Inflammatory macrophage treated with lipopolysaccharide for 1 hour (primary cell): Measurements from ENCODE around the gene TRPV3.

Experiments used
- DNase-seq, 2 donors: peaks; one replicate each; pipeline ENCODE4 v3.0.0-alpha.2; 2020 to 2022

Gene TRPV3

GRCh38 chr17:3546521-3546920 is 11.1 kb downstream of the TRPV3 start:
- no peak for DNase-seq

DNA sequence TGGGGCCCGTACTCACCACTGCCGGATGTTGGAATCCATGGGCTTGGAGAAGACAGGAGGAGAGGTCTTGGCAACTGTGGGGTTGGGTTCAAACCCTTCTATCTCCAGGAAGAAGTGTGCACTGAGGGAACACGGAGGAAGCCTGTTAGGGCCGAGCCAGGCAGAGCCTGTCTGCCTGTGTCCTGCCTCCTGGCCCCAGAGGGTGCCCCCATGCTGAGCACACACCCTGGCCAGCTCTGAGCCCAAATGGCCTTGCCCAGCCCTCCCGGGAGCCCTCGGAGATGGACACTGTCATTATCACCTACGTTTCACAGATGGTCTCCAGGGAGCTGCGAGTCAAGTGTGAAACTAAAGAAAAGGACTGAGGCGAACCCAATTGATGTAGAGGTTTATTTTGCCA is 12.5 kb downstream of the TRPV3 start:
- DNase-seq = no peak

GRCh38 chr17:3544365-3544764 is 13.2 kb downstream of the TRPV3 start:
- no peak for DNase-seq

GRCh38 chr17:3543453-3543852 is 14.2 kb downstream of the TRPV3 start:
- no peak for DNase-seq

- no peak for DNase-seq
These were observed 15.1 kb downstream of the TRPV3 start for GRCh38 chr17:3542410-3543088.

DNA sequence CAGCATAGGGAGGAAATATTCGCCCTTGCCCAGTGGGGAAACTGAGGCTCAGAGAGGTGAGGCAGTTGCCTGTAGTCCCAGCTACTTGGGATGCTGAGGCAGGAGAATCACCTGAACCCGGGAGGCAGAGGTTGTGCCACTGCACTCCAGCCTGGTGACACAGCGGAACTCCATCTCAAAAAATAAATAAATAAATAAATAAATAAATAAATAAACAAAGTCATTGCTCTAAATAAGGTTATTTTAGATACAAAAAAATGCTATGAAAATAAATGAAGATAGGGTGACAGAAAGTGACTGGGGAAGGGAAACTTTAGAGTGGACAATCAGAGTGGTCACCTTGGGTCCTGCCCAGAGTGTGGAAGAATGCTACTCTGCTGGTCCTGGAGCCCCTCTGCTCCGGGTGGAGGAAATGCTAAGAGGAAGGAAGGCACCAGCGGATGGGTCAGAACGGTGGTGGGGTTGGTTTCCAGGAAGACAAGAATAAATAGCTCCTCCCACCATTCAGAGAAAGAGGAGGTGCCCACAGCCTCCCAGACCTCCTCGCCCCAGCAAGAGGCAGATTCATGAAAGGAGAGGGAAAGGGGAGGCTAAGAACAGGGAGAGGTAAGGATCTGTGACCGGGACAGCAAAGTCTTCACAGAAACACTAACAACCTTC is 17.6 kb downstream of the TRPV3 start:
- no peak for DNase-seq

- no peak for DNase-seq
These were observed 20.9 kb downstream of the TRPV3 start for GRCh38 chr17:3536716-3537115.

GRCh38 chr17:3535253-3535995 is 22.2 kb downstream of the TRPV3 start:
- DNase-seq = no peak

GRCh38 chr17:3534881-3535252 is 22.7 kb downstream of the TRPV3 start:
- no peak for DNase-seq

DNA sequence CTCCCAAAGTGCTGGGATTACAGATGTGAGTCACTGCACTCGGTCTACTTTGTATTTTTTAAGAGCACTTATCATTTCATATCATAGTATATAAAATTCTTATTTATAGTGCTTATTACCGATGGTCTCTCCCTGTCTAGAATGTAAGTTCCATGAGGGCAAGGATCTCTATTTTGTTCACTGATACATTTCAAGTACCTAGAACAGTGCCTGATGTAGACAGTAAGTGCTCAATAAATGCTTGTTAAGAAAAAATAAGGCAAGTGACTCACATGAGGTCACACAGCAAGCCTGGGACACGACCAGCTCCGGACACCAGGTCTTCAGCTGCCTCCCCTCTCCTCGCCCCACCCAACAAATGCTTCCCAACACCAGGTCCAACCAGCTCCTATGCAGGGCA is 23.9 kb downstream of the TRPV3 start:
- no peak for DNase-seq

DNA sequence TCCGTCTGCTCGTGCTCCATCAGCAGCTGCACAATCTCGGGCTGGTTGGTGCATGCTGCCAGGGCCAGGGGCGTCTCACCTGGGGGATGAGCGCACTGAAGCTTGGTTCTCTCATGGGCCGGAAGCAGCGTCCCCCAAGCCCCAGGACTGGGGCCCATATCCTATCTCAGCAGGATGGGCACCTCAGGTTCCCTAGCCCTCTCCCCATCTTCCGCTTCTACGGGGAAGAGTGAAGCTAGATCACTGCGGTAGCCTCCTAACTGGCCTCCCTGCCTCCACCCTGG is 24.8 kb downstream of the TRPV3 start:
- no peak for DNase-seq

- DNase-seq = no peak
These were observed 25.3 kb downstream of the TRPV3 start for GRCh38 chr17:3532106-3532858.

GRCh38 chr17:3531266-3532101 is 26.1 kb downstream of the TRPV3 start:
- DNase-seq = no peak

DNA sequence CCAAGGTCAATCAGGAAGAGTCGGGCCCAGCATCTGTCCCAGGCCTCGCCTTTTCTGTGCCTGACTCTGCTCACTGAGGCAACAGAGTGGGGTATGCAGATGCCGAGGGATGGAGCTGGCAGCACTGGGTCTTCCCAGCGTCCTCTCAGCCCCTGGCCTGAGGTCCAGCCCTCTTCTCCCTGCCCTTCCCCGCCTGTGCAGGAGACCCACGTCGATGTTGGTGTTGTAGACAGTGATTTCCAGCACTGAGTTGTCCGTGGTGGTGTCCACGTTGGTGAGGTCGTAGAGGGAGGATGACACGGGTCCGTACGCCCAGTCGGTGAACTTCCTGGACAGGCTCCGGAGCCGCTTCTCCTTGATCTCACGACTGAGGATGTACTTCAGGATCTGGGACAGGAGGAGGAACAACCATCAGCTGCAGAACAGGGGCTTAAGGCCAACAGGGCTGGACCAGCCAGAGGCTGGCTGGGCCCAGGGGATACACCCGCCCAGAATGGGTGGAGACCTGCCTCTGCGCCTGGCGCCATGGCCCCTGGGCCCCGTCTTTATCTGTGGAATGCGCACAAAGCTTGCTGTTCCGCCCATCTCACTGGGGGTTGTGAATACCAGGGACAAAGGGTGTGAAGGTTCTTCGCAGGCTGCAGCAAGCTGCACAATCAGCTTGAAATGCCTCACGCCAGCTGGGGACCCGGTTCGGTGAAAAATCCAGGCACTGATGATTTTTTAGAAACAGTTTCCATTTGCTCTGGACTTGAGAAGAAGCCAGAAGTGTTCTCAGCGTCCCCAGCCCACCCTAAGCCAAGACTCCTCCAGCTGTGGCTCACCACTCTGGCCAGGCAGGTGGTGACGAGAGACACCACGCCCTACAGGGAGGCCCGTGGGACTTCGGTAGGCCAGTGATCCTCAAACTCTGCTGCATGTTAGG is 27.5 kb downstream of the TRPV3 start:
- DNase-seq = no peak

DNA sequence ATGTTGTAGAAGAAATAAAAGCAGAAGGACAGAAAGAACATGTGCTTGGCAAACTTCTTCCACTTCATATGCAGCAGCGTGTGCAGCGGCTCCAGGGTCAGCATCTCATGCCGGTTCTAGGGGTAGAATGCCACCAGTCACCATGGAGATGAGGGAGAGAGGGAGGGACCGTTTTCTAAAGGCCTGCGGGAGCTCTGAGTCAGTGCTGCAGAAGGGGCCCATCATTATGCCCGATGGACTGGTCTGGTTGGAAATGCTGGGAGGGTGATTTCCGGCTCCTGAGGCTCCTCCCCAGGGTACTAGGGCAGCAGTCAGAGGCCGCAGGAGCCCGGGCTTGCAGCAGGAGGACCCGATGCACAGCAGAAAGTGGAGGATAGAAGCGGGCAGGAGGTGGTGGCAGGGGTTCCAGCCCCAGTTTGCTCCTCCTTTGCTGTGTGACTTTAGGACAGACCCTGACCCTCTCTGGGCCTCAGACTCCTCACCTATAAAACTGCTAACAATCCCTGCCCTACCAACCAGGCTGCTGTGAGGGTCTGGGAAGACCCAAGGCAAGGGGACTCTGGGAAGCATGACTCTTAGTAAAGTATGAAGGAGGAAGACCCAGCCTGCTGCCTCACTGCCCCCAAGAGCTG is 28.6 kb downstream of the TRPV3 start:
- DNase-seq = no peak

DNA sequence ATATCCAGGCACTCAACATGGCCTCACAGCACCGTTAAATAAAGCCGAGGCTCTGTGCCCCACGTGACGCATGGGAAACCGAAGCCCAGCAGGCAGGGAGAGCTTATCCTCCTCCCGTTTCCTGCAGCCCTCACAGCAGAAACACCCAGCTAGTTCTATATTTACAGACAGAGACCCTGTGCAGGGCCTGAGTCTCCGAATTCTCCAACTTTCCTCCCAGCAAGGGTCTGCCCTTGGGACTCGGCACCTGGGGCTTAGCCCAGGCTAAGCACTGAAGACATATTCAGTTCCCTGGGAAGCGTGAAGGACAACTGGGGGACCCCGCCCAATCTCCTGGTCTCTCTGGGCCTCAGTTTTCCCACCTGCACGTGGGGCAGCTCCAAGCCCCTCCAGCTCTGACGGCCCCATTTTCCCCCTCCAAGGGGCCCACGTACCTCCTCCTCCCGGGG is 29.2 kb downstream of the TRPV3 start:
- DNase-seq = no peak

GRCh38 chr17:3527896-3528295 is 29.7 kb downstream of the TRPV3 start:
- DNase-seq = no peak

- no peak for DNase-seq
These were observed 30.1 kb downstream of the TRPV3 start for GRCh38 chr17:3527468-3527867.

DNA sequence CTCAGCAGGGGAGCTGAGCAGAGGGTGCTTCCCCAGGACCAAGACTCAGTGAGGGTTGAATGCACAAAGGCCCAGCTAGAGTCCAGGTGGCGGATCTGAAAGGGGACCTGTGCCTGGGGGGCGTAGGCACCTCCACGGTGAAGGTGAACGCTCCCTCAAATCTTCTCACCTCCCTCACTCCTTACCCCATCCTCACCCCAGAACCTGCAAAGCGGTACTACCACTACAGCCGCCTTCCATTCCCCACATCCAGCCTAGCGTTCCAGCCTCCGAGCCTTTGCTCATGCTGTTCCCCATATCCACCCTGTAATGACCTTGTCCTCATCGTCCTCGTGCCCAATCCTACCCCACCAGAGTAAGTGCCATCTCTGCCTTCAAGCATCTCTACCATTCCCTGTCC is 30.6 kb downstream of the TRPV3 start:
- no peak for DNase-seq

DNA sequence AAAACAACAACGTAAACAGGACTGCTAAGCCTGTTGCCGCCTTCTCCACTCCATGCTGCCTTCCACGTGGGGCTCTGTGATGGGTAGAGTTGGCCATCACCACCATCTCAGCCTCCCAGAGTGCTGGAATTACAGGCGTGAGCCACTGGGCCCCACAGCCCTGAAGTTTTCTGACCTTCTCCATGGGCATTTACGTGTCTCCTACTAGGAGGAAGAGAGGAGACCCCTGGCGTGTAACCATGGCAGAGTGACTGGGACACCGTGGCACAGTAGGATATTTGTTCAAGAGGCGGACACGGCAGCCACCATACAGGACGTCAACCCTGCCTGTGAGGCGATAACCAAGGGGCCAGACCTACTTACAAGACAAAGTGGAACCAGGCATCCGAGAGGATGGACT is 31.1 kb downstream of the TRPV3 start:
- DNase-seq = no peak

GRCh38 chr17:3524024-3524423 is 33.6 kb downstream of the TRPV3 start:
- DNase-seq = no peak
